Endothelial cell of hepatic sinusoid (primary cell): ENCODE data around the gene SNAPC1.

ENCODE experiments used
- in situ Hi-C: cut with HindIII; loops from 2 replicates; pipeline ENCODE4 v1.10.0; 2017; ENCODE audit warnings: low sequenced_read_pairs

SNAPC1 gene, protein sequence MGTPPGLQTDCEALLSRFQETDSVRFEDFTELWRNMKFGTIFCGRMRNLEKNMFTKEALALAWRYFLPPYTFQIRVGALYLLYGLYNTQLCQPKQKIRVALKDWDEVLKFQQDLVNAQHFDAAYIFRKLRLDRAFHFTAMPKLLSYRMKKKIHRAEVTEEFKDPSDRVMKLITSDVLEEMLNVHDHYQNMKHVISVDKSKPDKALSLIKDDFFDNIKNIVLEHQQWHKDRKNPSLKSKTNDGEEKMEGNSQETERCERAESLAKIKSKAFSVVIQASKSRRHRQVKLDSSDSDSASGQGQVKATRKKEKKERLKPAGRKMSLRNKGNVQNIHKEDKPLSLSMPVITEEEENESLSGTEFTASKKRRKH

DNA sequence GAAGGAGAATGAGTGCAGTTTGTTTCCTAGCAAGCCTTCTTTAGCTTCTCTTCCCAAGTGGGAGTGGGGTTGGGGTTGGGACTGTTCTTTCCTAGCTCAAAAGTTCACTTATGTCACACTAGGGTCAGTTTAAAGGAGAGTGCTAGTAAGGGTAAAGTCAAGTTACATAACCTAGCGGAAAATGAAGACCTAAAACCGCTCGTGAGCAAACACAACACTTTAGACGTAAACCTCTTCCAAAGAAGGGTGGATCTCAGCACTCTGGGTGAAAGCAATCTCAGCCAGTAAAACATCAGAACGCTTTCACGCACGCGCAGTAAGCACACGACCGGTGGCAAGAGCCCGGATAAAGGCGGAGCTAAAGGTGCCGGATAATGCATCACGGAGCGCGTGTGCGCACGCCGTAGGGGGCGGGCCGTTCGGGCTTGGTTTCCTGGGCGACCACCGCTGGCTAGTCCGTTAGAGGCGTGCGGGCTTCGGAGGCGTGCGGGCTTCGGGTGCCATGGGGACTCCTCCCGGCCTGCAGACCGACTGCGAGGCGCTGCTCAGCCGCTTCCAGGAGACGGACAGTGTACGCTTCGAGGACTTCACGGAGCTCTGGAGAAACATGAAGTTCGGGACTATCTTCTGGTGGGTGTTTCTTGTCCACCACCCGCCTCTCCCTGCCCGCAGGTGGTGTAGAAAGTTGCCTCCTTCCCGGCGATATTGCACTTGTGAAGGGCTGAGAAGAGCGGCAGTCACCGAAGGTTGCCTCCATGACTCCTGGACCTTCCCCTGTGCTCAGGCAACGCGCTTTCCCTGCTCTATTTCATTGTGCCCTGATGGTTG lies at the start of gene SNAPC1:
Gene SNAPC1, plus strand, starts transcription at position 462 of the 828 bp plus-strand sequence. Its CDS starts 41 bp downstream, at position 503.
- in situ Hi-C loops = no loop called here

DNA sequence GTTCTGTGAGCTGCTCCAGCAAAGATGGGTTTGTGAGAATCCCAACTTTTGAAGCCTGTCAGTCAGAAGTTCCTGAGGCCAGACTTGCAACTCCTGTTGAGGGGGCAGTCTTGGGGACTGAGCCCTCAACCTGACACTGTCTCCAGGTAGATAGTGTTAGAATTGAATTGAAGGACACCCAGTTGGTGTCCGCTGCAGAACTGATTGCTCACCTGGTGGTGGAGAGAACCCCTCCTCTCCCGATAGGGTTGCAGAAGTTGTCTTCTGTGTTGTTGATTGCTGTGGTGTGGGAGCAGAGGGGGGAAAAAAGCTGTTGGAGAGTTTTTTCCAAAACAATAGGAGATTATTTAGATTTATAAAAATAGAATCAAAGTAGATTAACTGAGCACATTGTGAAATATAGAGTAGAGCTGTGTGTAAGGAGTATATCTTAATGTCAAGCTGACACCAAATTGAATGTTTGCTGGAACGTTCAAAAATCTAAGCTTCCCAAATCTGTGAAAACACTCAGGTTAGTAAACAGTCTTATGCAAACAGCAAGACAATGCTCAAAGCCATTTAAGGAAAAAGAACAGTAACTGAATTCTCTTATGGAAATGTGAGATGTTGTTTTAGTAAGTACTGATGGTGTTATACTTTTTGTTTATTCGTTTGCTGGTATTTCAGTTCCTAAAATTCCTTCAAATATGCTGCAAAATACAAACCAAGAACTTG lies 48.3 kb upstream of the SNAPC1 start:
- in situ Hi-C loops = no loop called here

GRCh38 chr14:61716956-61717355 lies 45.3 kb upstream of the SNAPC1 start:
- in situ Hi-C loops = no loop called here

GRCh38 chr14:61718039-61718438 lies 44.2 kb upstream of the SNAPC1 start:
- in situ Hi-C loops = no loop called here

DNA sequence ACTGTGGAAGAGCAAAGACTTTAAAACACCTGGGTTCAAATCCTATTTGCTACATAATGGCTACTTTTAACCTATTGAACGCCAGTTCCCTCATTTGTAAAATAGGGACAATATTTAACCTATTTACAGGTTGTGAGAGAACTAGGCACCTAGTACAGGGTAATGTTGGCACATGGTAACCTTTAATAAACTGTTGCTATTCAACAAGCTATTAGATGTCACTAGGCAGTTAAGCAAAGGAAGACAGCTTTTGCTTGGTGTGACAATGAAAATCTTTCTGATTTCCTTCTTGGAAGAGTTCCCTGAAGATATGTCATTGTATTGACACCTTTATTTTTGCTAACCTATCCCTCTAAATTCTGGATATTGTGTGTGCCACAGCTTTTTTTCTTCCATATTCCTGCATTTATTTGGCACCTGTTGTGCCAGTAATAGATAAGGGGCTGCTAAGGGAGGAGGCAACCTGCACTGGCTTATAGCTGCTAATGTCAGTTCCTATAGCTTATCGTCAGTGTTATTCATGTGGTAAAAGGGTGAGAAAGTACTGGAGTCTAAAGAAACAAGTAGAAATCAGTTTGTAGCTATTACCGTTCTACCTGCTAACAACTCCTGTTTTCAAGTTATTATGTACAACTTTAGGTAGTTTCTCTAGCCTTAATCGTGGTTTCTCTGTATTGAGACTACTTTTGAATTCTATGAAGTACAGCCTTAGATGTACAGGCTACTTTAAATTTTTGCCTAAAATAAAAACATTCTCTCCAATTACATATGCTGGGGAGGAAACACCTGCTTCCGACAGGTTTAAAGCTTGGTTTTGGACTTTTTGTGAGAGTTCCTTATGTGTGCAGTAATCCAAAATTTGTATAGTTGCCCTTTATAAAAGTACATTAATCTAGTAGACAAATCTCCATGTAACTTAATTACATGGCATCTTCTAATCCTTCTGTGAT lies 42.6 kb upstream of the SNAPC1 start:
- in situ Hi-C loops = no loop called here

DNA sequence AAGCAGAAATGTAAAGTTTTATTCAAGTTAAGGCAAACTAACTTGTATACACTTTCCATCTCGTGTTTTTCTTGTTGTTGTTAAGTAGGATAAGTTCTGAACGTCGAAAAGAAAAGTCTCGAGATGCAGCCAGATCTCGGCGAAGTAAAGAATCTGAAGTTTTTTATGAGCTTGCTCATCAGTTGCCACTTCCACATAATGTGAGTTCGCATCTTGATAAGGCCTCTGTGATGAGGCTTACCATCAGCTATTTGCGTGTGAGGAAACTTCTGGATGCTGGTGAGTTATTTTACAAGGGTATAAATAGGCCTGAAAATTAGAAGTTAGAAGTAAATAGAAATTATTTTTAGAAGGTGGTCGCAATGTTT lies 41.9 kb upstream of the SNAPC1 start:
- in situ Hi-C loops = no loop called here

- in situ Hi-C loops = no loop called here
These were observed 41.5 kb upstream of the SNAPC1 start for GRCh38 chr14:61720741-61721140.

- in situ Hi-C loops = no loop called here
These were observed 38.1 kb upstream of the SNAPC1 start for GRCh38 chr14:61724133-61724532.

- in situ Hi-C loops = loop anchor here (25.0 kb wide), 1 partner anchor 265 kb away; no protein-coding TSS in a partner anchor
These were observed 35.2 kb upstream of the SNAPC1 start for GRCh38 chr14:61726778-61727658.

- in situ Hi-C loops = loop anchor here (25.0 kb wide), 1 partner anchor 269 kb away; no protein-coding TSS in a partner anchor
These were observed 31.4 kb upstream of the SNAPC1 start for GRCh38 chr14:61730756-61731373.

GRCh38 chr14:61733972-61734371 lies 28.2 kb upstream of the SNAPC1 start:
- in situ Hi-C loops = loop anchor here (25.0 kb wide), 1 partner anchor 272 kb away; no protein-coding TSS in a partner anchor

GRCh38 chr14:61736751-61737150 lies 25.5 kb upstream of the SNAPC1 start:
- in situ Hi-C loops = loop anchor here (25.0 kb wide), 1 partner anchor 274 kb away; no protein-coding TSS in a partner anchor

DNA sequence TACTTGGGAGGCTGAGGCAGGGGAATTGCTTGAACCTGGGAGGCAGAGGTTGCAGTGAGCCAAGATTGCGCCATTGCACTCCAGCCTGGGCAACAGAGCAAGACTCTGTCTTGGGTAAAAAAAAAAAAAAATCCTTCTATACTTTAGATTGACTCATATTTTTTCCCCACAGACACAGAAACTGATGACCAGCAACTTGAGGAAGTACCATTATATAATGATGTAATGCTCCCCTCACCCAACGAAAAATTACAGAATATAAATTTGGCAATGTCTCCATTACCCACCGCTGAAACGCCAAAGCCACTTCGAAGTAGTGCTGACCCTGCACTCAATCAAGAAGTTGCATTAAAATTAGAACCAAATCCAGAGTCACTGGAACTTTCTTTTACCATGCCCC lies 24.3 kb upstream of the SNAPC1 start:
- in situ Hi-C loops = loop anchor here (25.0 kb wide), 1 partner anchor 276 kb away; no protein-coding TSS in a partner anchor

GRCh38 chr14:61739133-61739532 lies 23.1 kb upstream of the SNAPC1 start:
- in situ Hi-C loops = loop anchor here (25.0 kb wide), 1 partner anchor 277 kb away; no protein-coding TSS in a partner anchor

DNA sequence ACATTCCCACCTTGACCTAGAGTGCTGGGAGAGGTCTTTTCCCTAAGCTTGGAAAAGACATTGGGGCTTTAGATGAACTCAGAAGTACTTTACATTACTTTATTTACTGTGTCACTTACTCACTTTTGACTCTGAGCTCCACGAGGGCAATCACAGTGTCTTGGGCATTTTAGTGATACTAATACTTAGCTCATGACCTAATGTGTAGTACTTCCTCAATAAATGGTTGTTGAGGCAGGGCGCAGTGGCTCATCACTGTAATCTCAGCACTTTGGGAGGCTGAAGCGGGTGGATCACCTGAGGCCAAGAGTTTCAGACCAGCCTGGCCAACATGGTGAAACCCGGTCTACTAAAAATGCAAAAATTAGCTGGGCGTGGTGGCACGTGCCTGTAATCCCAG lies 19.8 kb upstream of the SNAPC1 start:
- in situ Hi-C loops = loop anchor here (25.0 kb wide), 1 partner anchor 280 kb away; no protein-coding TSS in a partner anchor

DNA sequence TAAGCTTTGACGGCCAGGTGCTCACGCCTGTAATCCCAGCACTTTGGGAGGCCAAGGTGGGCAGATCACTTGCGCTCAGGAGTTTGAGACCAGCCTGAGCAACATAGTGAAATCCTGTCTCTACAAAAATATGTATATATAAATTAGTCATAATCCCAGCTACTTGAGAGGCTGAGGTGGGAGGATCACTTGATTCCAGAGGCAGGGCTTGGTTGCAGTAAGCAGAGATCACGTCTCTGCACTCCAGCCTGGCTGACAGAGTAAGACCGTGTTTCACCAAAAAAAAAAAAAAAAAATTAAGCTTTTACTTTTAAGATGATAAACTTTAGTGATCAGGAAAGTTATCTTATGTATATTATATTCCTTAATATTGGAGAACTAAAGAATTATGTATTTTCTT lies 18.0 kb upstream of the SNAPC1 start:
- in situ Hi-C loops = loop anchor here (25.0 kb wide), 1 partner anchor 282 kb away; no protein-coding TSS in a partner anchor

DNA sequence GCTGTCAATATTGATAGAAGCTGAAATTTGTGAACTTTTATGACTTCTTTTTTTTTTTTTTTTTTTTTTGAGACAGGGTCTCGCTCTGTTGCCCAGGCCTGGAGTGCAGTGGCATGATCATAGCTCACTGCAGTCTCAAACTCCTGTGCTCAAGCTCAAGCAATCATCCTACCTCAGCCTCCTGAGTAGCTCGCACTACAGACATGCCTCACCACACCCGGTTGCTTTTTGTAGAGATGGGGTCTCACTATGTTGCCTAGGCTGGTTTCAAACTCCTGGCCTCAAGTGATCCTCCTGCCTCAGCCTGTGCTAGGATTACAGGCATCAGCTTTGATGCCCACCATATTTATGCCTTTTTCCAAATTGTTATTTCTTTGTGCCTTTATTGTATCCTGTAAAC lies 15.9 kb upstream of the SNAPC1 start:
- in situ Hi-C loops = loop anchor here (25.0 kb wide), 1 partner anchor 284 kb away; no protein-coding TSS in a partner anchor

- in situ Hi-C loops = loop anchor here (25.0 kb wide), 1 partner anchor 285 kb away; no protein-coding TSS in a partner anchor
These were observed 15.3 kb upstream of the SNAPC1 start for GRCh38 chr14:61746881-61747280.
